IPS-11a (cell line): ENCODE measurements around the gene PDLIM3.

Source experiments
- H3K4me3 ChIP-seq: one replicate; pipeline ENCODE4 v1.5.1; 2013; ENCODE audit warnings: low read depth, low read length, control low read depth

Gene PDLIM3

DNA sequence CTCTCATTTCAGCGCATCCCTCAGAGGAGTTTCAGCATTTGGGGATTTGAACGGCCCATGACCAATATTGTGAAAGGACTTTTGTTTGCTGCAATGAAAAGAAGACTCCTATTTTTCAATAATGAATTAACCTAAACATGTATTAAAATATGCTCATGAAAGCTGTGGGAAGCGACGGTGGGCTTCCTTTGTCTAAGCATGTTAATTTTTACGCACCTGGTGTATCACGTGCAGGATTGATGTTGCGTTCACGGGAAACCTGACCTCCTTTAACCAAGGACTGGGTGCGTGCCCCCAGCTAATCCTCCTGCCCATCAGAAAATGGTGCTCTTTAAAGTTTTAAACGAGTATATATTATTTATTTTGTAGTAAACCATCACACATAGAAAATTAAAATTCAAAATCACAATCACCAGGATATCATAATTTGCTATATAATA lies 63.2 kb downstream of the PDLIM3 start:
- peak overlapping the region; percentile 61 for H3K4me3 ChIP-seq

DNA sequence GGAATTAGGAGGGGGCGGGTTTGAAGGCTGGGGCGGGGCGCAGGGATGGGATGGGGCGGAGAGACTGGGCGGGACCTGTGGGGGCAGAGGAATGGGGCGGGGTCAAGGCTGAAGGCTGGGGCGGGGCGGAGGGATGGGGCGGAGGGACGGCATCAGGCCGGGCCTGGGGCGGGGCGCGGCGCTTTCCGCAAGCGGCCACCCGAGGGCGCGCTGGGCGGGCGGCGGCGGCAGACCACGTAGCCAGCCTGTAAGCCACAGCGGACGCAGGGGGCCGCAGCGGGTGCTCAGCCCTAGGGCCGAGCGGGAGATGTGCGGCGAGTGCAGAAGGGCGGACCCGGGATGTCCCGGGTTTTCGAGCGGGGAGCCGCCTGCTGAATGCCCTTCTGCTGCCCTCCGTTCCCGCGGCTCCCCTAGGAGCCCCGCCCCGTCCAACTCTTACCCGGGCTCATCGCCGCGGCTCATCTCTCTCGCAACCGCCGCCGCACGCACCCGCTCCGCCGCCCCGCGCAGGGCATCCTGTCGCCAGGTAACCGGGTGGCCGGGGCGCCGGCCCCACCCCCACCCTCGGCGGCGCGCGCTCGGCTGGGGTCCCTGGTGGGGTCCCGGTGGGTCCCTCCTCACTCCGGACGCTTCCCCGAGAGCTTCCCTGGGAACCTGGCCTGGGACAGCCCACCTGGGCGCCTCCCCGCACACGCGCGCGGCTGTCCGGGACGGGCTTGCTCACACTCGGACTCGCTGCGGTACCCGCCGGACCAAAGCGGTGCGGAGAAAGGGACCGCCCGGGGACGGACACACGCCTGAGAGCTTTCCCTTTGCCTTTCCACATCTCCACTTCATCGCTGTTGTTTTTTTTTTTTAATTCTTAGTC lies 63.8 kb downstream of the PDLIM3 start, which contains the start of gene CCDC110:
Gene CCDC110, minus strand, starts transcription at position 499 of the 868 bp plus-strand sequence. Its CDS starts 50 bp downstream, at position 449.
- peak within 1 kb of the TSS; percentile 73 for H3K4me3 ChIP-seq

DNA sequence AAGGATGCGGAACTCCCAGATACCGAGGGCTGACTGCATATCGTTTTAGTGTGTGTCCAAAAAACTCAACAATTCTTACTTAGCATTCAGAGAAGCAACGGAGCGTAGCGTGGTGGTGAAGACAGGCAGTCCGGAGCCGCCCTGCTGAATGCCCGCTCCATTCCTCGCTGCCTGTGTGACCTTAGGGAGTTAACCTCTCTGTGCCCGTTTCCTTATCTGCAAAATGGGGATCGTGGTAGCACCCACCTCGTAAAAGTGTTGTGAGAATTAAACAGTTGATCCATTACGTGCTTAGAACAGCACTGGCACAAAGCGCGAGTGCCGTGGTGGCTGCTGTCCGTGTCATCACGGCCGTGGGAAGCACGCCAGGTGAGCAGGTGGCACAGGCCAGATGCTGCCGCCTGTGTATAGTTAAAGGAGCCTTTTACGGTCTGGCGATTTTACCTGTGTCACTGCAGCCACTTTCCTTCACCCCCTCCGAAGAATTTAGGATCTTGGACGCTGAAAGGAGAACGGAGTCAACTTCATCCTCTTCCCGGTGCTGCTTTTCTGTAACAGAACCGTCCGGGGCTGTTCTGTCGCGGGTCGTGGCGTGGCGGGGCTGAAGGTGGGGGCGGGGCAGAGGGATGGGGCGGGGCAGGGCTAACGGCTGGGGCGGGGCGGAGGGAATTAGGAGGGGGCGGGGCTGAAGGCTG lies 64.7 kb downstream of the PDLIM3 start:
- peak overlapping the region; percentile 73 for H3K4me3 ChIP-seq

DNA sequence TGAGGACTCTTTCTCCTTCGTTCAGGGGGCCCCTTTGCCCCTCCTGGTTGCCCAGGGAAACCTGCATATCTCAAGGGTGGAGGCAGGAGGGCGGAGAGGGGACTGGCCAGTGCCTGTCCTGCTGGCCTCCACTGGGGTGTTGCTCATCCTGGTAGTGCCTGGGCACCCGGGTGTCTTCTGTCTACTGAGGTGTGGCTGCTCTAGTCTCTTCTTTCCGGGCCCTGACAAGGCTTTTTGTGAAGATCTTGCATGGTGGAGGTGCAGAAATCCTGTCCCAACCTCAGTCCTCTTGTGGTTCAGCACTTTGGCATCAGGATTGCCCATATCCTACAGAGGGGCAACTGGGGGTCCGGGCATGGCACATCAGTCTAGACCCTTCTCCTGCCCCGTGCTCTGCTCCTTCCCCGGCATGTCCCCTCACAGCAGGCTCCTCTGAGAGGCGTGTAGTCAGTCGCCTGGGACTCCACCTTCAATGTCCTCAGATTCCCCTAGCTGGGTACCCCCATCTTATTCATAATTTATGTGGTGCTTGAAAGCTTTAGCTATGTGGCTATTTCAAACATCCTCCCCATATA lies 65.6 kb downstream of the PDLIM3 start:
- H3K4me3 ChIP-seq = no peak overlapping the region

DNA sequence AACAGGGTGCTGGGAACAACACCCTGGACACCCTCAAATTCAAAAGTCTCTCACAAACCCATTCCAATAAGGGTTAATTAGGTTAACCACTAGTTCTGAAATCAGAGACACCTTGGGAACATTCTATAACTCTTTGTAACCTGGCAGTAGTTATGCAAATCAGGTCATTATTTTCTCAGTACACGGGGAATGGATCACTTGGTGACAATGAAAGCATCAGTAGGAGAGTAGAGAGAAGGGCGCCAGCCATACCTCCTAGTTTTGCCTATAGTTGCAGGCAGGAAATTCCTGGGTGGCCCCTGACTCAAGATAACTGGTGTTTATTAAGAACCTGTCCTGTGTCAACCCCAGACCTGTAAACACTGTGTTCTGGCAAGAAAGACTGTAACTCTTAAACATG lies 66.3 kb downstream of the PDLIM3 start:
- H3K4me3 ChIP-seq = no peak overlapping the region

DNA sequence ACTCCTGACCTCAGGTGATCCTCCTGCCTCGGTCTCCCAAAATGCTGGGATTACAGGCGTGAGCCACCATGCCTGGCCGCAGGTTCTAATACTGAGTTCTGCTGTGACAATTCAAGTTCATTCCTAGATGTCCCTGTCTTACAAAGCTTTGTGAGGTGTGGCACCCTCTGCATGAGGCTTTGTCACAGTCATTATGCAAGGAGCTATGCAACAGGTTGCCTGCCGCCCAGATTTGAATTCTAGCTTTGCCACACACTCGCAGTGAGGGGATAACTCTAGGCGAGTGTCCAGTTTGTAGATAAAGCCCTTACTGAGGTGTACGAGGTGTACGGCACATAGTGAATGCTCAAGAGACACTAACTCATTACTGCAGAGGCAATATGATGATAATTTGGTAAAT lies 67.3 kb downstream of the PDLIM3 start:
- H3K4me3 ChIP-seq = no peak overlapping the region

DNA sequence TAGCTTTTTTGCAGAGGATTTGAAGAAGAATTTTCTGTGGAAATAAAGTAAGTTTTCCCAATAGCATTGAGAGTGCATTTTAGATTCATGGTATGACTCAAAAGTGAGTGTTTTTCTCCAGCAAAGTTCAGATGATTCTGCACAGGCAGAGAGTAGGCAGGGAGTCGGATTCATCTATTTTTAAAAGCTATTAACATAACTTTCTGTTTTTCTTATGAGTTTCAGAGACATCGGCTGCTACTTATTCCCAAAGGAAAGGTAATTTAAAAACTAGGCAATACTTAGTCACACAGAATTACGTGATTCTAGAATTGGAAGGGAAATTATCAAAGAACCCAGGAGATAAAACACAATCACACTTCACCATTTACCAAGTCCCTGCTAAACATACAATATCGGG lies 68.2 kb downstream of the PDLIM3 start:
- H3K4me3 ChIP-seq = no peak overlapping the region

DNA sequence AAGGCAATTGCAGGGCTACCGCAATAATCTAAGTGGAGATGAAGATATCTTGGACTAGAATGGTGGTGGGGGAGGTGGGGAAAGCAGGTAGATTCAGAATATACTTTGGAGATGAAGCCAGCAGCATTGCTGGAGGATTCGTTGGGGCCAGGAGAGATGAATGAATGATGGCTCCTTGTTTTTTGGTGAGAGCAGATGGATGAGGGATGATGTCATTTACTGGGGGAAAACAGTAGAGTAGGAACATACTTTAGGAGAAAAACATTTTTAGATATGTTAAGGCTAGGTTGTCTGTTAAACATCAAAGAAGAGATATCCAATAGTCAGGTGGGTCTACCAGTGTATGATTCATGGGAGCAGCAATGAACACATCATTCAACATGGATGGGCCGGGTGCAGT lies 69.6 kb downstream of the PDLIM3 start:
- no peak overlapping the region for H3K4me3 ChIP-seq

DNA sequence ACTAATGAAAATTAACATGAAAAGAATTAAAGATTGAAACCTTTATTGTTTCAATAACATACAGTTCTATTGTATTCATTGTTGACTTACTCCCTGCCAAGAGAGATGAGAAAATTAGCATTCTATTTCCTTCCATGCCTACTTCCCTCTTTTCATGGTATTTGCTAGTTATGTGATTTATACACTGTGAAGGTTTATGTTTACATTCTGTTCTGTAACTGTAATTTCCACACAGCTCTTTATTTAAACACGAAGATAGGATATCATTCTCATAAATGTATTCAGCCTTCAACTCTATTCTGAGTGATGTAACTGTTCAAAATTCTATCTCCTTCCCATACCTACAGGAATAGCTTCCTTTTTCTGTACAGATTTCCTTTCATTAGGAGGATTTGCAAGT lies 70.4 kb downstream of the PDLIM3 start:
- H3K4me3 ChIP-seq = no peak overlapping the region

DNA sequence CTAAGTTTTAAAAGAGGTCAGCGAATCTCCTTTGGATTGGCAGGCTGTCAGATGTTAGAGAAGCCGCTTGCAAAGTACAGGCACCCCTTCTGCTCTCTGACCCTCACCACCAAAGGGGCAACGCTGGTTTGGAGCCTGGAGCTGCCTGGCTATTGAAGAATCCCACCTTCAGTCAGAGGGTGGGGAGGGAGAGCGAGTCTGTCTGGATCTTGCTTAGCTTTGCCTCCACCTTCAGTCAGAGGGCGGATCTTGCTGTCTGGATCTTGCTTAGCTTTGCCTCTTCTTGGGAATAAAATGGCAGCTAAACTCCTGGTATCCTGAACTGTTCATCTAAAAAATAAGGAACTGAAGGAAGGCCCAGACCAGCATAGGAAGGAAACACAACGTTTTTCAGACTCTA lies 71.1 kb downstream of the PDLIM3 start:
- H3K4me3 ChIP-seq = no peak overlapping the region

DNA sequence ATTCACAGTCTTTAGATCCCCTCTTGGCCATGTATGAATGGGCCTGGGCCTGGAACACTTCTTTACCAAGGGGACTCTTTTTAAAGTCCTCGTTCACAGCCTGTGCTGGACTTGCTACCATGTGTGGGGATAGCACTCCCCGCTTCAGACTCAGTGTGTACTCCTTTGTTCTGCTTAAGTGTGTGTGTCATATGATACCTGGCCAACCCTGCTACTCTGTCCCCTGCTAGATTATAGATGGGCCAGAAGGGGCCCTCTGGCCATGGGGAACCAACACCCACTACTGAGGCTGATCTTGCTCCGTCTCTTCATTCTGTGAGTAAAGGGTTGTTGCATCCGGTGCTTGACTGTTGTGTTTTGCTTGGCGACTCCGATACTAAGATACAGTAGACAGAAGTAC lies 71.8 kb downstream of the PDLIM3 start:
- no peak overlapping the region for H3K4me3 ChIP-seq

DNA sequence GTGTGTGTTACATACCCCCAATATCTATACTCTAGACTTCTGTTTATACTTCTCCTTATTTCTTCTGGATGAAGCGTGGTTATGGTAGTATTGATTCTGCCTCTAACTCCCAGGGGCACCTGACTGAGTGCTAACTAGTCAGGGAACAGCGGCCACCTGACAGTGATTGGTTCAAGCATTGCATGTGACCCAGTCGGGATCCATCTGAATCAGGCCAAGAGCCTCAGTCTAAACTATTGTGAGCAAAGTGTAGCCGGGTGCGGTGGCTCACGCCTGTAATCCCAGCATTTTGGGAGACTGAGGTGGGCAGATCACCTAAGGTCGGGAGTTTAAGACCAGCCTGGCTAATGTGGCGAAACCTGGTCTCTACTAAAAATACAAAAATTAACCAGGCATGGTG lies 73.7 kb downstream of the PDLIM3 start:
- H3K4me3 ChIP-seq = no peak overlapping the region

DNA sequence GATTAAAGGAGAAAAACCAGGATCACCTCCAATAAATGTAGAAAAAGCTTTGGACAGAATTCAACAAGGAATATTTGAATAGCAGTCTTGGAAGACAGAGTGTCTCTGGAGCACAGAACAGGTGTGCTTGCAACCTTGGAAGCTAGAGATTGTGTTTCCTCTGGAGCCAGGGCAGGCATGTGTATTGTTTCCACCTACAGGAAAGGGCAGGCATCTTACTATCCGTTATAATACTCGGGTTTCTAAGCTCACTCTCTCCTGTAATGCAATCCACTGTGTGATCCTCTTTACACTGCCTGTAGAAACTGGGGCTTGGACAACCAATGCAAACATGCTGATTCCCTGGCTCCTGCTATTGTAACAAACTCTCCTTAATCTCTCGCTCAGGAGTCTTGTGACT lies 78.2 kb downstream of the PDLIM3 start:
- H3K4me3 ChIP-seq = no peak overlapping the region

DNA sequence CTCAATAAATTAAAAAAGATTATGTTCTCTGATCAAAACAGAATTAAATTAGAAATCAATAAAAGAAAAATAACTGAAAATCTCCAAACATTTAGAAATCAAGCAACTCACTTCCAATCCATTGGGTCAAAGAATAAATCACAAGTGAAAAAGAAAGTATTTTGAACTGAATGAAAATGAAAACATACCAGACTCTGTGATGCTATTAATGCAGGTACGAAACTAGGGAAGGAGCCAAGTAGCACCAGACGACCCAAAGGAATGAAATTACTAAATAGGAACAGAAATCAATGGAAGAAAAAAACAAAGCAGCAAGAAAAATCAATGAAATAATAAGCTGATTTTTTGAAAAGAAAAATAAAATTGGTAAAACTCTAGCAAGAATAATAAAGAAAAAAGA lies 79.2 kb downstream of the PDLIM3 start:
- no peak overlapping the region for H3K4me3 ChIP-seq
